Measurements from ENCODE around the gene TMEM132D.

- TF ChIP-seq CTCF (IDR thresholded peaks at IDR 0.05; ENCODE audit: low read length) (no peak), EZH2 (IDR thresholded peaks at IDR 0.05; ENCODE audit: borderline replicate concordance, low read length) (no peak)
Measured at GRCh38 chr12:129196927-129197326, 706.9 kb downstream of the TMEM132D start.
